KMS-11 (cell line): ENCODE results near the gene ATP5ME.

Experiments
- H2AFZ ChIP-seq: fragments of 200-600 bp; sonication (generic); 2 replicates; pipeline ENCODE4 v1.6.1; 2016; ENCODE audit warnings: antibody characterized with exemption, mixed run types, low read depth
- H3K27ac ChIP-seq: fragments of 200-600 bp; sonication (generic); 2 replicates; pipeline ENCODE4 v1.6.1; 2016; ENCODE audit warnings: mild to moderate bottlenecking, mixed run types
- H3K27me3 ChIP-seq: fragments of 200-600 bp; sonication (generic); 2 replicates; pipeline ENCODE4 v1.6.1; 2017; ENCODE audit warnings: mild to moderate bottlenecking, low read depth, mixed run types, moderate library complexity; ENCODE audit not compliant: insufficient read depth
- H3K36me3 ChIP-seq: fragments of 200-600 bp; sonication (generic); 2 replicates; pipeline ENCODE4 v1.6.1; 2017; ENCODE audit warnings: mild to moderate bottlenecking, mixed run types; ENCODE audit not compliant: insufficient read depth
- H3K4me1 ChIP-seq: fragments of 200-600 bp; sonication (generic); 2 replicates; pipeline ENCODE4 v1.6.1; 2016; ENCODE audit warnings: mild to moderate bottlenecking, low read depth, mixed run types; ENCODE audit not compliant: poor library complexity, severe bottlenecking
- H3K4me2 ChIP-seq: fragments of 200-600 bp; sonication (generic); 2 replicates; pipeline ENCODE4 v1.7.0; 2016; ENCODE audit warnings: mild to moderate bottlenecking, mixed run types
- H3K4me3 ChIP-seq: fragments of 200-600 bp; sonication (generic); IDR thresholded peaks from 2 replicates; pipeline ENCODE4 v1.6.1; 2017; ENCODE audit warnings: low read depth, low read length, mixed read lengths; ENCODE audit not compliant: insufficient read depth
- H3K79me2 ChIP-seq: fragments of 200-600 bp; sonication (generic); 2 replicates; pipeline ENCODE4 v1.6.1; 2016; ENCODE audit warnings: low read depth, mixed run types; ENCODE audit not compliant: insufficient read depth
- H3K9ac ChIP-seq: fragments of 200-600 bp; sonication (generic); 2 replicates; pipeline ENCODE4 v1.6.1; 2016; ENCODE audit warnings: mild to moderate bottlenecking, mixed run types
- H4K20me1 ChIP-seq: fragments of 200-600 bp; sonication (generic); 2 replicates; pipeline ENCODE4 v1.6.1; 2016; ENCODE audit warnings: mild to moderate bottlenecking, mixed run types; ENCODE audit not compliant: insufficient read depth
- CTCF ChIP-seq: fragments of 200-600 bp; sonication (generic); conservative IDR thresholded peaks from 2 replicates; pipeline ENCODE4 v1.6.1; 2017; ENCODE audit warnings: low read depth, mild to moderate bottlenecking, antibody characterized with exemption, low read length, moderate library complexity, mixed read lengths

ATP5ME gene

GRCh38 chr4:665381-665750 lies 8.7 kb downstream of the ATP5ME start:
- Histone ChIP-seq H4K20me1 (no peaks in the 10 kb centered on the region), H3K4me1 (no peaks in the 10 kb centered on the region), H3K27me3 (no peaks in the 10 kb centered on the region), H2AFZ (no peak overlapping the region), H3K4me2 (no peak overlapping the region), H3K4me3 (no peak overlapping the region), H3K79me2 (no peaks in the 10 kb centered on the region), H3K36me3 (no peaks in the 10 kb centered on the region), H3K27ac (no peak overlapping the region), H3K9ac (no peak overlapping the region)
- no peak for TF ChIP-seq CTCF

GRCh38 chr4:664713-665231 lies 9.3 kb downstream of the ATP5ME start:
- no peaks in the 10 kb centered on the region for H3K79me2 ChIP-seq
- H3K9ac ChIP-seq, result no peak overlapping the region
- no peak overlapping the region for H2AFZ ChIP-seq
- no peak overlapping the region for H3K27ac ChIP-seq
- H3K4me2 ChIP-seq, result no peak overlapping the region
- no peaks in the 10 kb centered on the region for H4K20me1 ChIP-seq
- H3K4me3 ChIP-seq, result no peak overlapping the region
- TF ChIP-seq CTCF, result no peak
- H3K4me1 ChIP-seq, result no peaks in the 10 kb centered on the region
- no peaks in the 10 kb centered on the region for H3K36me3 ChIP-seq
- no peaks in the 10 kb centered on the region for H3K27me3 ChIP-seq

- Histone ChIP-seq H3K9ac (no peak overlapping the region), H4K20me1 (no peaks in the 10 kb centered on the region), H2AFZ (no peak overlapping the region), H3K4me3 (no peak overlapping the region), H3K79me2 (no peaks in the 10 kb centered on the region), H3K36me3 (no peaks in the 10 kb centered on the region), H3K27ac (no peak overlapping the region), H3K27me3 (no peaks in the 10 kb centered on the region), H3K4me1 (no peaks in the 10 kb centered on the region), H3K4me2 (no peak overlapping the region)
- TF ChIP-seq CTCF, result no peak
Measured at GRCh38 chr4:663438-664428, 10.3 kb downstream of the ATP5ME start.

GRCh38 chr4:663046-663437 lies 11.0 kb downstream of the ATP5ME start:
- H3K36me3 ChIP-seq, result no peaks in the 10 kb centered on the region
- H3K27ac ChIP-seq, result no peak overlapping the region
- H2AFZ ChIP-seq, result no peak overlapping the region
- no peaks in the 10 kb centered on the region for H3K79me2 ChIP-seq
- H3K4me1 ChIP-seq, result no peaks in the 10 kb centered on the region
- no peak overlapping the region for H3K9ac ChIP-seq
- no peaks in the 10 kb centered on the region for H3K27me3 ChIP-seq
- no peaks in the 10 kb centered on the region for H4K20me1 ChIP-seq
- TF ChIP-seq CTCF, result no peak
- no peak overlapping the region for H3K4me2 ChIP-seq
- H3K4me3 ChIP-seq, result no peak overlapping the region
